ENCODE measurements around the gene RNF20. TPM values are rescaled to one million over a fixed set of nuclear protein-coding genes. Genes with fewer than 3 reads are reported as not detected.
"Not testable (repeated sequence)": the region's sequence is repeated elsewhere in the genome, so short reads cannot be mapped to it uniquely, and the experiment has no call there.

RNF20 gene
- total RNA-seq, 1 donor, result 22.9 TPM

DNA sequence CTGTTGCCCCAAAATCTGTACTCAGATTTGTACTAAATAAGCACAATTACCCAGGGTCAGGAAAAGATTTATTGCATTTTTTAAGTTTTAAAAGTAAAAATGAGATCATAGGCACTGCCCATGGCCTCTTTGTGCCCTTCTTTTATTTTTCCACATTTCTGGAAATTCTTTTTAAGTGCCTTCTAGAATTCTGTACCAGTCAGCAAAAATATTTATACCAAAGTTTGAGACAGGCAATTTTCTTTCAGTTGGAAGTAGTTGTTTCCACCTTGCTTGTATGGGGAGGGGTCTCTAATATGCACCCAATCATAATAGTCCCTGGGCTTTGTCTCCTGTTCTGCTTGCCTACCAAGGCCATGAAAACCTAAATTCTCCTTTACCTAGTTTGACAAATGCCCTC, 5.6 kb upstream of the RNF20 start:
- TF ChIP-seq CTCF (IDR thresholded peaks at IDR 0.05; ENCODE audit: insufficient read depth, low read depth, low read length), result no peak
- no peak overlapping the region for H3K4me3 ChIP-seq (ENCODE audit: low read depth, low read length)
- no peak for DNase-seq (ENCODE audit: low read depth)

GRCh38 chr9:101530076-101530711, 3.5 kb upstream of the RNF20 start:
- TF ChIP-seq CTCF (IDR thresholded peaks at IDR 0.05; ENCODE audit: insufficient read depth, low read depth, low read length), result peak; percentile 79
- H3K4me3 ChIP-seq (ENCODE audit: low read depth, low read length), result no peak overlapping the region
- peak; percentile 80 for DNase-seq (ENCODE audit: low read depth)

DNA sequence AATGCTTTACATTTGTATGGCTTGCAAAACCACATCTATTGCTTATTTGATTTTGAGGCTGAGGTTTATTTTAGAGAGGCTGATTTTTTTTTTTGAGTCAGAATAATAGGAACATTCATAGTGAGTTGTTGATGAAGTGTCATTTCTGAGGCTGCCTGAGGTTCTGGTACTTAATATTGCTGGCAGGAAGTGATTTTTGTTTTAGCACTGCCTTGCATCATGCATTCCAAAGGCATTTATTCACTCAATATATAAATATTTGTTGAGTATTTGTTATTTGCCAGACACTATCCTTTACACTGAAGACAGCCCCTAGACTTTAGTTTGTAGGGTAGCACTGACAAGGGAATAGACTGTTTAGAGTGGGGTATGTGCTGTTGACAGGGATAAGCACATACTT, 2.7 kb downstream of the RNF20 start:
- TF ChIP-seq CTCF (IDR thresholded peaks at IDR 0.05; ENCODE audit: insufficient read depth, low read depth, low read length), result no peak
- no peak overlapping the region for H3K4me3 ChIP-seq (ENCODE audit: low read depth, low read length)
- peak; percentile 15 for DNase-seq (ENCODE audit: low read depth)

- no peak for TF ChIP-seq CTCF (IDR thresholded peaks at IDR 0.05; ENCODE audit: insufficient read depth, low read depth, low read length)
- H3K4me3 ChIP-seq (ENCODE audit: low read depth, low read length), result no peak overlapping the region
- peak; percentile 49 for DNase-seq (ENCODE audit: low read depth)
Measured at GRCh38 chr9:101536938-101537337, 3.3 kb downstream of the RNF20 start.

DNA sequence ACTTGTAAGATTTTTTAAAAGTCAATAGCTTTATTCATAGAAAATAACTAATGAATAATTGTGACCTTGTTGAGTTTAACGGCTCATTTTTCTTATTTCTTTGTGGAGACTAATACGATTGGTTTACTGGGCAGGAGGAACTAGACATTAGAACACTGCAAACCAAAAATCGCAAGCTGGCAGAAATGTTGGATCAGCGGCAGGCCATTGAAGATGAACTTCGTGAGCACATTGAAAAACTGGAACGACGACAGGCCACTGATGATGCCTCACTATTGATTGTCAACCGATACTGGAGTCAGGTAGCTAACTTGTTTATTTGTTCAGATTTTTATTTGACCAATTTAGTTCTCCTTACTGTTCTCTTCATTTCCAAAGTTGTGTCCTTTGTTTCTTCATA, 6.4 kb downstream of the RNF20 start:
- no peak for TF ChIP-seq CTCF (IDR thresholded peaks at IDR 0.05; ENCODE audit: insufficient read depth, low read depth, low read length)

GRCh38 chr9:101543098-101543735, 9.6 kb downstream of the RNF20 start:
- DNase-seq (ENCODE audit: low read depth), result no peak
- H3K4me3 ChIP-seq (ENCODE audit: low read depth, low read length), result no peak overlapping the region
- TF ChIP-seq CTCF (IDR thresholded peaks at IDR 0.05; ENCODE audit: insufficient read depth, low read depth, low read length), result no peak

More for the DNA sequence above, 6.4 kb downstream of the RNF20 start:
- DNase-seq (ENCODE audit: low read depth), result no peak
- H3K4me3 ChIP-seq (ENCODE audit: low read depth, low read length), result no peak overlapping the region

GRCh38 chr9:101549472-101550098, 15.9 kb downstream of the RNF20 start:
- DNase-seq (ENCODE audit: low read depth); H3K4me3 ChIP-seq (ENCODE audit: low read depth, low read length): not testable (repeated sequence)

Measured in fibroblast of villous mesenchyme (primary cell).